ENCODE data around the gene KIRREL1.

Gene KIRREL1

GRCh38 chr1:157963713-157964112, 29.7 kb upstream of the KIRREL1 start:
- Histone ChIP-seq H3K36me3 (ENCODE audit: control insufficient read depth, insufficient read depth, low read length) (no peaks in the 10 kb centered on the region), H3K4me1 (no peaks in the 10 kb centered on the region), H3K4me3 (ENCODE audit: low read depth, low read length) (no peak overlapping the region), H2AFZ (no peak overlapping the region), H3K9ac (no peak overlapping the region), H3K27me3 (ENCODE audit: control insufficient read depth, insufficient read depth, low read length) (no peaks in the 10 kb centered on the region), H3K4me2 (ENCODE audit: low read length) (no peak overlapping the region), H3K9me3 (ENCODE audit: control insufficient read depth, low read length) (no peaks in the 10 kb centered on the region), H3K27ac (no peak overlapping the region), H3K79me2 (no peaks in the 10 kb centered on the region)
- peak; percentile 82 for TF ChIP-seq CTCF (IDR thresholded peaks at IDR 0.05)

- no peaks in the 10 kb centered on the region for H3K79me2 ChIP-seq
- H3K27ac ChIP-seq: no peak overlapping the region
- H3K36me3 ChIP-seq (ENCODE audit: control insufficient read depth, insufficient read depth, low read length): no peaks in the 10 kb centered on the region
- H3K4me3 ChIP-seq (ENCODE audit: low read depth, low read length): no peak overlapping the region
- no peak overlapping the region for H3K9ac ChIP-seq
- H3K4me2 ChIP-seq (ENCODE audit: low read length): no peak overlapping the region
- no peaks in the 10 kb centered on the region for H3K4me1 ChIP-seq
- H3K27me3 ChIP-seq (ENCODE audit: control insufficient read depth, insufficient read depth, low read length): no peaks in the 10 kb centered on the region
- H2AFZ ChIP-seq: no peak overlapping the region
- no peaks in the 10 kb centered on the region for H3K9me3 ChIP-seq (ENCODE audit: control insufficient read depth, low read length)
- no peak for TF ChIP-seq CTCF (IDR thresholded peaks at IDR 0.05)
These were observed 27.9 kb upstream of the KIRREL1 start for GRCh38 chr1:157965584-157965983.

- Histone ChIP-seq H3K4me3 (ENCODE audit: low read depth, low read length) (no peak overlapping the region), H3K4me2 (ENCODE audit: low read length) (no peak overlapping the region), H3K36me3 (ENCODE audit: control insufficient read depth, insufficient read depth, low read length) (no peaks in the 10 kb centered on the region), H3K27me3 (ENCODE audit: control insufficient read depth, insufficient read depth, low read length) (no peaks in the 10 kb centered on the region), H3K9ac (no peak overlapping the region), H3K79me2 (no peaks in the 10 kb centered on the region), H3K9me3 (ENCODE audit: control insufficient read depth, low read length) (no peaks in the 10 kb centered on the region), H2AFZ (no peak overlapping the region), H3K27ac (no peak overlapping the region), H3K4me1 (no peaks in the 10 kb centered on the region)
- TF ChIP-seq CTCF (IDR thresholded peaks at IDR 0.05): no peak
These were observed 27.4 kb upstream of the KIRREL1 start for GRCh38 chr1:157966031-157966537.

- Histone ChIP-seq H3K4me2 (ENCODE audit: low read length) (no peak overlapping the region), H3K36me3 (ENCODE audit: control insufficient read depth, insufficient read depth, low read length) (no peaks in the 10 kb centered on the region), H3K79me2 (no peaks in the 10 kb centered on the region), H2AFZ (no peak overlapping the region), H3K27ac (no peak overlapping the region), H3K9me3 (ENCODE audit: control insufficient read depth, low read length) (no peaks in the 10 kb centered on the region), H3K4me3 (ENCODE audit: low read depth, low read length) (no peak overlapping the region), H3K4me1 (no peaks in the 10 kb centered on the region), H3K27me3 (ENCODE audit: control insufficient read depth, insufficient read depth, low read length) (no peaks in the 10 kb centered on the region), H3K9ac (no peak overlapping the region)
- TF ChIP-seq CTCF (IDR thresholded peaks at IDR 0.05): no peak
These were observed 26.2 kb upstream of the KIRREL1 start for GRCh38 chr1:157967205-157967604.

GRCh38 chr1:157968508-157968907, 24.9 kb upstream of the KIRREL1 start:
- H3K27ac ChIP-seq: no peak overlapping the region
- H3K9me3 ChIP-seq (ENCODE audit: control insufficient read depth, low read length): no peaks in the 10 kb centered on the region
- H3K4me2 ChIP-seq (ENCODE audit: low read length): no peak overlapping the region
- no peak overlapping the region for H2AFZ ChIP-seq
- no peak overlapping the region for H3K4me3 ChIP-seq (ENCODE audit: low read depth, low read length)
- H3K36me3 ChIP-seq (ENCODE audit: control insufficient read depth, insufficient read depth, low read length): no peaks in the 10 kb centered on the region
- no peaks in the 10 kb centered on the region for H3K79me2 ChIP-seq
- H3K27me3 ChIP-seq (ENCODE audit: control insufficient read depth, insufficient read depth, low read length): no peaks in the 10 kb centered on the region
- H3K9ac ChIP-seq: no peak overlapping the region
- TF ChIP-seq CTCF (IDR thresholded peaks at IDR 0.05): no peak
- no peaks in the 10 kb centered on the region for H3K4me1 ChIP-seq

All from parathyroid adenoma (tissue), 2 donors.